Esophagus muscularis mucosa (tissue), 4 donors: Measurements from ENCODE around the gene MISP3. TPM values are rescaled to one million over a fixed set of nuclear protein-coding genes. Genes with fewer than 3 reads are reported as not detected.
"Not testable (repeated sequence)": the region's sequence is repeated elsewhere in the genome, so short reads cannot be mapped to it uniquely, and the experiment has no call there.

ENCODE experiments used
- DNase-seq: peaks from one replicate; pipeline ENCODE4 v3.0.0-alpha.2; 2017; ENCODE audit errors: extremely low spot score
- H3K27ac ChIP-seq, 4 donors: fragments of 200-600 bp; sonication (generic); replicated peaks in 1 of 4; 1 replicate in 3 of 4; 2 replicates in 1 of 4; pipeline ENCODE4 v1.5.1; 2016 to 2019; ENCODE audit warnings: mild to moderate bottlenecking in 1 of 4
- H3K27me3 ChIP-seq, 4 donors: fragments of 200-600 bp; sonication (generic); one replicate each; pipeline versions ENCODE4 v1.5.1 to v1.6.0; 2016 to 2019
- H3K36me3 ChIP-seq, 4 donors: fragments of 200-600 bp; sonication (generic); one replicate each; pipeline ENCODE4 v1.5.1; 2016 to 2019
- H3K4me1 ChIP-seq, 4 donors: fragments of 200-600 bp; sonication (generic); one replicate each; pipeline ENCODE4 v1.5.1; 2016 to 2019
- H3K4me3 ChIP-seq, 4 donors: fragments of 200-600 bp; sonication (generic); 1 replicate in 2 of 4; 2 replicates in 2 of 4; pipeline ENCODE4 v1.5.1; 2016 to 2019; ENCODE audit warnings: mild to moderate bottlenecking in 4 of 4, moderate library complexity in 1 of 4
- H3K9me3 ChIP-seq, 4 donors: fragments of 200-600 bp; sonication (generic); 1 replicate in 3 of 4; 2 replicates in 1 of 4; pipeline ENCODE4 v1.5.1; 2016 to 2019
- EP300 ChIP-seq: sonication (generic); formaldehyde crosslinking; IDR thresholded peaks from one replicate; pipeline ENCODE4 v1.6.1; 2017; ENCODE audit warnings: antibody characterized with exemption
- POLR2A ChIP-seq: fragments of 450-650 bp; IDR thresholded peaks from one replicate; pipeline ENCODE4 v1.6.1; 2017; ENCODE audit warnings: antibody characterized with exemption, moderate library complexity, mild to moderate bottlenecking, low read depth
- POLR2AphosphoS5 ChIP-seq, 2 donors: sonication (generic); formaldehyde crosslinking; IDR thresholded peaks; one replicate each; pipeline ENCODE4 v1.6.1; 2017; ENCODE audit warnings: antibody characterized with exemption in 2 of 2
- WGBS: methylation state at CpG from one replicate; pipeline ENCODE4 v1.1.5; 2018; 5-methylcytosine and 5-hydroxymethylcytosine counted together
- intact Hi-C: fragments of 100-400 bp; cut with DNase I; formaldehyde crosslinking; loops from one replicate; pipeline ENCODE4 v1.15.1; 2023
- total RNA-seq, 4 donors: library from RNA; depleted of rRNA; stranded (reverse); fragments of >200 nt; gene quantifications; one replicate each; pipeline versions ENCODE4 v1.1.0 to v1.2.1, GENCODE V29; 2016
- TF ChIP-seq, protein P1 (sequence below), 3 experiments: fragments of 200-600 bp in 2 of 3; fragments of 450-650 bp in 1 of 3; sonication (generic) in 2 of 3; IDR thresholded peaks; one replicate each; pipeline ENCODE4 v1.5.1; 2017 to 2019; ENCODE audit warnings: antibody characterized with exemption in 3 of 3, mild to moderate bottlenecking in 2 of 3, moderate library complexity in 1 of 3

The MISP3 gene
- total RNA-seq, 4 donors from 2014 or later = 1.5 to 11.1 (median 7.6) TPM

DNA sequence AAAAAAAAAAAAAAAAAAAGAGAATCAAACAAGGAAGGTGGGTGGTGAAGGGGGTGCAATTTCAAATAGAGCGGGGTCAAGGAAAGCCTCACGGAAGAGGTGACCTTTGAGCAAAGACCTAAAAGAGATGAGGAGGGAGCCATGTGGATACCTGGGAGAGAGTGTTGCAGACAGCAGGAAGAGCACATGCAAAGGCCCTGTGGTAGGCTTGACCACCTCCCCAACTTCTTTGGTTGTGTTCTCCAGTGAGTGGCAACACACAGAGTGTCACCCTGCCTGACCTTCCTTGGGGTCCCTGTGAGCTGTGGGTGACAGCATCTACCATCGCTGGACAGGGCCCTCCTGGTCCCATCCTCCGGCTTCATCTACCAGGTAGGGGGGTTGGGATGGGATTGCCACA lies 22.1 kb upstream of the MISP3 start:
- TF ChIP-seq POLR2AphosphoS5 (IDR thresholded peaks at IDR 0.05) (no peak), POLR2A (no peak), EP300 (no peak)
- TF ChIP-seq, protein P1, sequence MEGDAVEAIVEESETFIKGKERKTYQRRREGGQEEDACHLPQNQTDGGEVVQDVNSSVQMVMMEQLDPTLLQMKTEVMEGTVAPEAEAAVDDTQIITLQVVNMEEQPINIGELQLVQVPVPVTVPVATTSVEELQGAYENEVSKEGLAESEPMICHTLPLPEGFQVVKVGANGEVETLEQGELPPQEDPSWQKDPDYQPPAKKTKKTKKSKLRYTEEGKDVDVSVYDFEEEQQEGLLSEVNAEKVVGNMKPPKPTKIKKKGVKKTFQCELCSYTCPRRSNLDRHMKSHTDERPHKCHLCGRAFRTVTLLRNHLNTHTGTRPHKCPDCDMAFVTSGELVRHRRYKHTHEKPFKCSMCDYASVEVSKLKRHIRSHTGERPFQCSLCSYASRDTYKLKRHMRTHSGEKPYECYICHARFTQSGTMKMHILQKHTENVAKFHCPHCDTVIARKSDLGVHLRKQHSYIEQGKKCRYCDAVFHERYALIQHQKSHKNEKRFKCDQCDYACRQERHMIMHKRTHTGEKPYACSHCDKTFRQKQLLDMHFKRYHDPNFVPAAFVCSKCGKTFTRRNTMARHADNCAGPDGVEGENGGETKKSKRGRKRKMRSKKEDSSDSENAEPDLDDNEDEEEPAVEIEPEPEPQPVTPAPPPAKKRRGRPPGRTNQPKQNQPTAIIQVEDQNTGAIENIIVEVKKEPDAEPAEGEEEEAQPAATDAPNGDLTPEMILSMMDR (IDR thresholded peaks at IDR 0.05) = no peak
- no peak for DNase-seq
- intact Hi-C loops = no loop called here
- H3K4me1 ChIP-seq = no peaks in the 10 kb centered on the region
- peaks cover 0 to 9% (median 4%) of the 10 kb centered on the region in 4 donors for H3K9me3 ChIP-seq
- 98% methylated on average over 2 of the region's 4 CpGs for WGBS
- no peak overlapping the region for H3K4me3 ChIP-seq
- H3K36me3 ChIP-seq = peaks cover 0 to 24% (median 0%) of the 10 kb centered on the region in 4 donors
- H3K27ac ChIP-seq = no peak overlapping the region
- H3K27me3 ChIP-seq = no peaks in the 10 kb centered on the region

DNA sequence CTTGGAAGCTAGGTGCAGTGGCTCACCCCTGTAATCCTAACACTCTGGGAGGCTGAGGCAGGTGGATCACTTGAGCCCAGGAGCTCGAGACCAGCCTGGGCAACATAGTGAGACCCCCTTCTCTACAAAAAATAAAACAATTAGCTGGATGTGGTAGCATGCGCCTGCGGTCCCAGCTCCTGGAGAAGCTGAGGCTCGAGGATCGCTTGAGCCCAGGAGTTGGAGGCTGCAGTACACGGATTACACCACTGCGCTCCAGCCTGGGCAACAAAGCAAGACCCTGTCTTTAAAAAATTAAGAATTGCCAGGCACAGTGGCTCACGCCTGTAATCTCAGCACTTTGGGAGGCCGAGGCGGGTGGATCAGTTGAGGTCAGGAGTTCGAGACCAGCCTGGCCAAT lies 21.6 kb upstream of the MISP3 start:
- H3K4me1 ChIP-seq, DNase-seq, H3K4me3 ChIP-seq, H3K27me3 ChIP-seq, H3K27ac ChIP-seq, intact Hi-C loops, H3K9me3 ChIP-seq: not testable (repeated sequence)
- peaks cover 0 to 24% (median 0%) of the 10 kb centered on the region in 4 donors for H3K36me3 ChIP-seq
- 90% methylated on average over 11 of the region's 11 CpGs for WGBS

DNA sequence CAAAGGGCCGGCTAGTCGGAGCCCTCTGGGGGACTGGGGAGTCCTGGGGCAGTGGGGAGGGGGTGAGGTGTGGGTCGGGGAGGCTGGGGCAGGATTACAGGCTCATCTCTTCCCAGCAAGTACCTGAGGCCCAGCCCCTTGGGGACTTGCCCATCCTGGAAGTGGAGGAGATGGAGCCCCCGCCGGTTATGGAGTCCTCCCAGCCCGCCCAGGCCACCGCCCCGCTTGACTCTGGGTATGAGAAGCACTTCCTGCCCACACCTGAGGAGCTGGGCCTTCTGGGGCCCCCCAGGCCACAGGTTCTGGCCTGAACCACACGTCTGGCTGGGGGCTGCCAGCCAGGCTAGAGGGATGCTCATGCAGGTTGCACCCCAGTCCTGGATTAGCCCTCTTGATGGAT lies 20.6 kb upstream of the MISP3 start:
- intact Hi-C loops = no loop called here
- Histone ChIP-seq H3K27ac (no peak overlapping the region), H3K4me1 (peaks cover 0 to 3% (median 2%) of the 10 kb centered on the region in 4 donors), H3K27me3 (peaks cover 0 to 1% (median 0%) of the 10 kb centered on the region in 4 donors), H3K36me3 (peaks cover 0 to 24% (median 0%) of the 10 kb centered on the region in 4 donors), H3K9me3 (peaks cover 0 to 9% (median 4%) of the 10 kb centered on the region in 4 donors), H3K4me3 (no peak overlapping the region)
- TF ChIP-seq POLR2A = no peak
- TF ChIP-seq, protein P1 (IDR thresholded peaks at IDR 0.05) = no peak
- TF ChIP-seq EP300 = no peak
- no peak for TF ChIP-seq POLR2AphosphoS5 (IDR thresholded peaks at IDR 0.05)
- no peak for DNase-seq
- WGBS = 100% methylated on average over 1 of the region's 9 CpGs

DNA sequence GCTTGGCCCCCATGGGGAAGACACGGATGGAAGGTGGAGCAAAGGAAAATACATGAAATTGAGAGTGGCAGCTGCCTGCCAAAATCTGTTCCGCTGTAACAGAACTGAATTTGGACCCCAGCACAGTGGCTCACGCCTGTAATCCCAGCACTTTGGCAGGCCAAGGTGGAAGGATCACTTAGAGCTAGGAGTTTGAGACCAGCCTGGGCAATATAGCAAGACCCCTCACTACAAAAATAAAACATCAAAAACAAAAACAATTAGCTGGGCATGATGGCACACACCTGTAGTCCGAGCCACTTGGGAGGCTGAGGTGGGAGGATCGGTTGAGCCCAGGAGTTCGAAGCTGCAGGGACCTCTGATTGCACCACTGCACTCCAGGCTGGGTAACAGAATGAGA lies 20.1 kb upstream of the MISP3 start:
- no peak overlapping the region for H3K27ac ChIP-seq
- TF ChIP-seq, protein P1 (IDR thresholded peaks at IDR 0.05) = no peak
- TF ChIP-seq POLR2AphosphoS5 (IDR thresholded peaks at IDR 0.05) (no peak), EP300 (no peak), POLR2A (no peak)
- intact Hi-C loops = no loop called here
- peaks cover 0 to 8% (median 7%) of the 10 kb centered on the region in 4 donors for H3K4me1 ChIP-seq
- peaks cover 0 to 6% (median 0%) of the 10 kb centered on the region in 4 donors for H3K27me3 ChIP-seq
- peaks cover 0 to 24% (median 0%) of the 10 kb centered on the region in 4 donors for H3K36me3 ChIP-seq
- 90% methylated on average over 6 of the region's 6 CpGs for WGBS
- H3K9me3 ChIP-seq = peaks cover 0 to 9% (median 4%) of the 10 kb centered on the region in 4 donors
- H3K4me3 ChIP-seq = no peak overlapping the region
- no peak for DNase-seq

DNA sequence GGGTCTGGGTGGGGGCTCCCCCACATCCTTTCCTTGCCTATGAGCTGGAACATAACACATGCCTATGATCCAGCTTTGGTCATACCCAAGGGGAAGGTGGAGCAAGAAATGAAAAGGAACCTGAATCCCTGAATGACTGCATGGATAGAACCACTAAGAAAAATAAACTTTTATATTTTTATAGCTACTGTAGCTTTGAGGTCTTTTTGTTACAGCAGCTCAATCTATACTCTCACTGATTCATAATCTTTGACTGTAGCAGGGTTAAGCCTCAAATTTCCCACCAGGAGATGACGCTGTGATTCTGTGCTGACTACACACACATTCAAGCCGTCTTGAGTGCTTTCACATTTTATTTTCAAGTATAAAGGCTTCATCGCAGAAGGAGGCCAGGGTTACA lies 19.6 kb upstream of the MISP3 start:
- WGBS = 96% methylated on average over 3 of the region's 3 CpGs
- DNase-seq = no peak
- peaks cover 0 to 12% (median 2%) of the 10 kb centered on the region in 4 donors for H3K27me3 ChIP-seq
- no peak overlapping the region for H3K4me3 ChIP-seq
- H3K4me1 ChIP-seq = peaks cover 5 to 14% (median 12%) of the 10 kb centered on the region in 4 donors
- peaks cover 0 to 9% (median 4%) of the 10 kb centered on the region in 4 donors for H3K9me3 ChIP-seq
- peaks cover 0 to 24% (median 0%) of the 10 kb centered on the region in 4 donors for H3K36me3 ChIP-seq
- H3K27ac ChIP-seq = no peak overlapping the region
- intact Hi-C loops = no loop called here
- TF ChIP-seq POLR2A = no peak
- TF ChIP-seq, protein P1 (IDR thresholded peaks at IDR 0.05) = no peak
- no peak for TF ChIP-seq POLR2AphosphoS5 (IDR thresholded peaks at IDR 0.05)
- TF ChIP-seq EP300 = no peak
